GM12872 (cell line): ENCODE results near the gene BCDIN3D.

Experiments used
- CTCF ChIP-seq: IDR thresholded peaks from 3 replicates; pipeline ENCODE4 v1.5.1; 2011; ENCODE audit warnings: low read depth, mild to moderate bottlenecking, low read length, moderate library complexity; ENCODE audit not compliant: insufficient read depth

The BCDIN3D gene

GRCh38 chr12:49794021-49794420 lies 48.9 kb downstream of the BCDIN3D start:
- TF ChIP-seq CTCF = no peak

GRCh38 chr12:49793620-49794019 lies 49.3 kb downstream of the BCDIN3D start:
- no peak for TF ChIP-seq CTCF

GRCh38 chr12:49792976-49793580 lies 49.8 kb downstream of the BCDIN3D start:
- no peak for TF ChIP-seq CTCF

- TF ChIP-seq CTCF = no peak
These were observed 50.5 kb downstream of the BCDIN3D start for GRCh38 chr12:49792181-49792970.

GRCh38 chr12:49791700-49792099 lies 51.2 kb downstream of the BCDIN3D start:
- TF ChIP-seq CTCF = no peak

GRCh38 chr12:49790741-49791555 lies 52.0 kb downstream of the BCDIN3D start:
- no peak for TF ChIP-seq CTCF

GRCh38 chr12:49789992-49790391 lies 52.9 kb downstream of the BCDIN3D start:
- TF ChIP-seq CTCF = no peak
